MCF 10A (cell line): Measurements from ENCODE around the gene KIF12. TPM values are rescaled to one million over a fixed set of nuclear protein-coding genes. Genes with fewer than 3 reads are reported as not detected.

Source experiments
- BruUV-seq: library from RNA; stranded (reverse); fragments of 400-500 nt; replicated peaks from 2 replicates; lab custom pipeline; 2021; lab: Mats Ljungman, UMichigan
- CTCF ChIA-PET: fragments of 300-600 bp; sonication (Branson Sonifier 250); formaldehyde crosslinking; extraction: SDS; loops from one replicate; lab custom pipeline; 2021; ENCODE audit warnings: antibody characterized with exemption, inconsistent platforms; lab: Yijun Ruan, JAX
- POLR2A ChIA-PET: fragments of 300-600, 350-650 bp; sonication (Branson Sonifier 250); formaldehyde crosslinking; extraction: SDS; loops from one replicate; lab custom pipeline; 2020; ENCODE audit warnings: antibody characterized with exemption, inconsistent platforms; lab: Yijun Ruan, JAX
- DNase-seq: peaks from one replicate; pipeline ENCODE4 v3.0.0-alpha.2; 2018; ENCODE audit not compliant: unreplicated experiment
- H3K27ac Mint-ChIP-seq: one replicate; pipeline ENCODE4 v1.8.0; 2022; ENCODE audit warnings: mild to moderate bottlenecking, low read depth, mixed read lengths; ENCODE audit not compliant: unreplicated experiment
- H3K27me3 Mint-ChIP-seq: one replicate; pipeline ENCODE4 v1.8.0; 2022; ENCODE audit warnings: mixed read lengths; ENCODE audit not compliant: insufficient read depth, unreplicated experiment
- H3K36me3 Mint-ChIP-seq: one replicate; pipeline ENCODE4 v1.8.0; 2022; ENCODE audit warnings: mild to moderate bottlenecking, moderate library complexity, mixed read lengths; ENCODE audit not compliant: insufficient read depth, unreplicated experiment
- H3K4me1 Mint-ChIP-seq: one replicate; pipeline ENCODE4 v1.8.0; 2022; ENCODE audit warnings: mixed read lengths; ENCODE audit not compliant: insufficient read depth, unreplicated experiment
- H3K4me3 Mint-ChIP-seq: one replicate; pipeline ENCODE4 v1.8.0; 2022; ENCODE audit warnings: mild to moderate bottlenecking, moderate library complexity, mixed read lengths; ENCODE audit not compliant: unreplicated experiment
- H3K9me3 Mint-ChIP-seq: one replicate; pipeline ENCODE4 v1.8.0; 2022; ENCODE audit warnings: mixed read lengths; ENCODE audit not compliant: unreplicated experiment
- intact Hi-C: fragments of 100-400 bp; cut with micrococcal nuclease; formaldehyde crosslinking; loops from 2 replicates; pipeline ENCODE4 v1.14.1; 2022
- total RNA-seq: library from RNA; stranded (reverse); gene quantifications from 2 replicates; pipeline ENCODE4 v1.2.3, GENCODE V29; 2022
- TF ChIP-seq, protein P1 (sequence below): fragments of 200-600 bp; IDR thresholded peaks from one replicate; pipeline ENCODE4 v1.8.0; 2022; ENCODE audit warnings: antibody characterized with exemption, mild to moderate bottlenecking; ENCODE audit not compliant: unreplicated experiment

KIF12 gene
- total RNA-seq, 1 experiment from 2014 or later = not detected

DNA sequence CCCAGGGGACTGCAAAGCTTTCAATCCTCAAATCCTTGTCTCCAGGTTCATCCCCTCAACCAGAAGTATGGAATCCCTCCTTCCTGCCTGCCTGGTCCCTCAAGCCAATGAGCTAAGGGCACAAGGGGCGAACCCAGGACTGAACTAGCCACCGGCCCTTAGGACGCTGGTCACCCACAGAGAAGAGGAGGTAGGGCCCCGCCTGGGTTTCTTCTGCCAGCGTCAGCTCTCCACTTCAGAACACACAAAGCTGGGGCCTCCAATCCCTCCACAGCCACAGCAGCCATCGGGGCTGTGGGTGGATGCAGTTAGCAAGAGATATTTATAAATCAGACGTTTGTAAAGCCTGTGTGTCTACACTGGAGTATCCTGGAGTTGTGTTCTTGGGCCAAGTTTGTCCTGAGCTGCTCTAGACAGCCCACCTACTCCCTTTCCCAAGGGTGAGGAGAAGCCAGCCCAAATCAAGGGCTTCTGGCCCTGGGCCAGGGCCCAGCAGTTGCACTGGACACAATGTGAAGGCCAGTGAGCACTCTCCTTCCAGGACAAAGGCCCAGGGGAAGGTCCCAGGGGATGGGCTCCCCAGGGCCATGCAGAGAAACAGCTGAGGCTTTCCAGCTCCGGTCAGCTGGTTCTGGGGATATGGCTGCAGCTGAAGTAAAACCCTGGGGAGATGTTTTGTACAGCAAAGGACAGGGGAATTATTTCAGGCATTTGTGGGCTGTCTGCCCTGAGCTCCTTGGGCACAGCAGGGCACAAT is 39.9 kb downstream of the KIF12 start:
- ChIA-PET POLR2A (no interaction called here), CTCF (interaction anchor here (0.6 to 0.9 kb wide), 3 partner anchors 24 to 43 kb away, joined by 3 read pairs; no protein-coding TSS in a partner anchor)
- H3K4me1 Mint-ChIP-seq = no peaks in the 10 kb centered on the region
- H3K27me3 Mint-ChIP-seq = peaks cover 28% of the 10 kb centered on the region
- intact Hi-C loops = no loop called here
- no peak overlapping the region for H3K27ac Mint-ChIP-seq
- H3K4me3 Mint-ChIP-seq = no peak overlapping the region
- DNase-seq = no peak
- H3K36me3 Mint-ChIP-seq = no peaks in the 10 kb centered on the region
- BruUV-seq = no TSS peak
- no peaks in the 10 kb centered on the region for H3K9me3 Mint-ChIP-seq
- TF ChIP-seq, protein P1, sequence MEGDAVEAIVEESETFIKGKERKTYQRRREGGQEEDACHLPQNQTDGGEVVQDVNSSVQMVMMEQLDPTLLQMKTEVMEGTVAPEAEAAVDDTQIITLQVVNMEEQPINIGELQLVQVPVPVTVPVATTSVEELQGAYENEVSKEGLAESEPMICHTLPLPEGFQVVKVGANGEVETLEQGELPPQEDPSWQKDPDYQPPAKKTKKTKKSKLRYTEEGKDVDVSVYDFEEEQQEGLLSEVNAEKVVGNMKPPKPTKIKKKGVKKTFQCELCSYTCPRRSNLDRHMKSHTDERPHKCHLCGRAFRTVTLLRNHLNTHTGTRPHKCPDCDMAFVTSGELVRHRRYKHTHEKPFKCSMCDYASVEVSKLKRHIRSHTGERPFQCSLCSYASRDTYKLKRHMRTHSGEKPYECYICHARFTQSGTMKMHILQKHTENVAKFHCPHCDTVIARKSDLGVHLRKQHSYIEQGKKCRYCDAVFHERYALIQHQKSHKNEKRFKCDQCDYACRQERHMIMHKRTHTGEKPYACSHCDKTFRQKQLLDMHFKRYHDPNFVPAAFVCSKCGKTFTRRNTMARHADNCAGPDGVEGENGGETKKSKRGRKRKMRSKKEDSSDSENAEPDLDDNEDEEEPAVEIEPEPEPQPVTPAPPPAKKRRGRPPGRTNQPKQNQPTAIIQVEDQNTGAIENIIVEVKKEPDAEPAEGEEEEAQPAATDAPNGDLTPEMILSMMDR = no peak

DNA sequence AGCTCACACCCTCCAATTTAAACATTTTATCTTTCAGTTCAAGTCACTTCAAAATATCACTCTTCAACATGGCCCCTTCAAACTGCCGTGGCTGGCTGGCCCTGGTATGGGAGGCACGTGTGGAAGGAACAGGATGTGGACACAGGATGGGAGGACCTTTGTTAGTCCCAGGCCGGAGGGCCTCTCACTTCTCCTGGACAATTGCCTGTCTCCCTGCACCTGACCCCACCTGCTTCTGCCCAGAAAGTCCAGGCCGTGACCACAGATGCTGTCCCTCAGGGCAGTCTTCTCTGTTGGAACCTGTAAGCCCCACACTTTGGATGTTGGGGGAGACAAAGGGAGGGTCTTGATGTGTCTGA is 40.4 kb downstream of the KIF12 start:
- no peak for DNase-seq
- H3K36me3 Mint-ChIP-seq = no peaks in the 10 kb centered on the region
- no peak overlapping the region for H3K4me3 Mint-ChIP-seq
- no TSS peak for BruUV-seq
- TF ChIP-seq, protein P1 = no peak
- CTCF ChIA-PET = interaction anchor here (0.6 to 1.4 kb wide), 3 partner anchors 24 to 44 kb away, joined by 3 to 5 read pairs (median 3); no protein-coding TSS in a partner anchor
- POLR2A ChIA-PET = no interaction called here
- H3K27ac Mint-ChIP-seq = no peak overlapping the region
- H3K27me3 Mint-ChIP-seq = peaks cover 22% of the 10 kb centered on the region
- H3K4me1 Mint-ChIP-seq = no peaks in the 10 kb centered on the region
- intact Hi-C loops = no loop called here
- H3K9me3 Mint-ChIP-seq = no peaks in the 10 kb centered on the region

DNA sequence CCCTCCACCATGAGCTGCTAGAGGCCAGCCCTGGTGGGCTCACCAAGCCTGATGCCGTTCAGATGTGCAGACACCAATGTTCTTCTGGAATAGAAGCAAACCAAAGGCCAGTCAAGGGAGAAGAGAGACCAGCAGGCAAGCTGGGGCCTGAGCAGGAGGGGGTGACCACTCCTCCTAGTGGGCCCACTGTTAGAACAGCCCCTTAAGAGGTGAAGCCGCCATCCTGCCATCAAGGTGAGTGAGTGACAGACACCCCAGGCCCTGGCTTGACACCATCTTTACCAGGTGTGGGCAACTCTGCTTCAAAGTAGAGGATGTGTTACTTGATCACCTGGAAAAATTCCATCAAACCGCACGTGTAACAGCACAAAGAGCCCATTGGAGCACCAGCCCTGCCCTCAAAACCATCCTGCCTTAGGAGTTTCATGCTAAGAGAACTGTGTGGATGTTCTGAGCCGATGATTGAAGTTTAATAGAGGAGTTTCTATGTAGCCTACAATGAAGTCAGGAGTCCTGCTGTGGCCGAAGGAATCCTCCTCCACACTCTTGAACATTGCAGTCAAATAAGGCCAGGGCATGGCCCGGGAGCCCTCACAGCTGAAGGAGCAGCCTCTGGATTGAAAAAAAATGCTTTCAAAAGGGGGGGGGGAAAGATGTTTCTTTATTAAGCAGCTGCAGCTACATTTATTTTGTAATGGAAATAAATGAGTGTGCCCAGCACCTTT is 41.8 kb downstream of the KIF12 start:
- Mint-ChIP-seq H3K4me3 (no peak overlapping the region), H3K27ac (no peak overlapping the region), H3K27me3 (peaks cover 9% of the 10 kb centered on the region), H3K36me3 (no peaks in the 10 kb centered on the region), H3K9me3 (no peaks in the 10 kb centered on the region), H3K4me1 (no peaks in the 10 kb centered on the region)
- CTCF ChIA-PET = interaction anchor here (1.4 kb wide), 1 partner anchor 25 kb away, joined by 5 read pairs; no protein-coding TSS in a partner anchor
- no peak for DNase-seq
- intact Hi-C loops = no loop called here
- POLR2A ChIA-PET = interaction anchor here (0.7 kb wide), 1 partner anchor 367 kb away, joined by 3 read pairs; no protein-coding TSS in a partner anchor
- TF ChIP-seq, protein P1 = no peak
- no TSS peak for BruUV-seq

DNA sequence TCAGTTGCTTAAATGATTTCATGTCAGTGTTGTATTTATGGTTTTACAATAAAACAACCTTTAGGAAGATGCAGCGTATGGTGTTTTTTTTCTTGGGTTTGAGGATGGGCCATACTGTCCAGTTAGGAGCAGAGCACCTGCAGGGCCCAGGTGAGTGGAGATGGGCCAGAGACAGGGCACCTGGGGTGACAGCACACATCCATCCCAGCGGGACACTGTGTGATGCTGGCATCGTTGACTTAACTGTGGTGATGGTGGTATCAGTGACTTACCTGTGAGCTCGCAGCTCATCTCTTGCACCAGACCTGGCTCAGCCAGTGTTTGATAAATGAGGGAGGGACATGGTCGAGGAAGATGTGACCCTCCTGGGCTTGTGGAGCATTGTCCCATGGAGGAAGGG is 42.6 kb downstream of the KIF12 start:
- BruUV-seq = no TSS peak
- intact Hi-C loops = no loop called here
- Mint-ChIP-seq H3K4me1 (no peaks in the 10 kb centered on the region), H3K27ac (no peak overlapping the region), H3K27me3 (peaks cover under 1% of the 10 kb centered on the region), H3K9me3 (no peaks in the 10 kb centered on the region), H3K4me3 (no peak overlapping the region), H3K36me3 (no peaks in the 10 kb centered on the region)
- no peak for DNase-seq
- CTCF ChIA-PET = no interaction called here
- TF ChIP-seq, protein P1 = no peak
- POLR2A ChIA-PET = no interaction called here
